NK-92 treated with Interleukin-12 subunit alpha and Interleukin-12 subunit beta, amount 100 ng/mL, for 24 hours (cell line): ENCODE data around the gene SLC22A5.
"Not testable (repeated sequence)": the region's sequence is repeated elsewhere in the genome, so short reads cannot be mapped to it uniquely, and the experiment has no call there.

Experiments
- DNase-seq: peaks from one replicate; lab custom pipeline; 2025; lab: John Stamatoyannopoulos, UW

Gene SLC22A5

DNA sequence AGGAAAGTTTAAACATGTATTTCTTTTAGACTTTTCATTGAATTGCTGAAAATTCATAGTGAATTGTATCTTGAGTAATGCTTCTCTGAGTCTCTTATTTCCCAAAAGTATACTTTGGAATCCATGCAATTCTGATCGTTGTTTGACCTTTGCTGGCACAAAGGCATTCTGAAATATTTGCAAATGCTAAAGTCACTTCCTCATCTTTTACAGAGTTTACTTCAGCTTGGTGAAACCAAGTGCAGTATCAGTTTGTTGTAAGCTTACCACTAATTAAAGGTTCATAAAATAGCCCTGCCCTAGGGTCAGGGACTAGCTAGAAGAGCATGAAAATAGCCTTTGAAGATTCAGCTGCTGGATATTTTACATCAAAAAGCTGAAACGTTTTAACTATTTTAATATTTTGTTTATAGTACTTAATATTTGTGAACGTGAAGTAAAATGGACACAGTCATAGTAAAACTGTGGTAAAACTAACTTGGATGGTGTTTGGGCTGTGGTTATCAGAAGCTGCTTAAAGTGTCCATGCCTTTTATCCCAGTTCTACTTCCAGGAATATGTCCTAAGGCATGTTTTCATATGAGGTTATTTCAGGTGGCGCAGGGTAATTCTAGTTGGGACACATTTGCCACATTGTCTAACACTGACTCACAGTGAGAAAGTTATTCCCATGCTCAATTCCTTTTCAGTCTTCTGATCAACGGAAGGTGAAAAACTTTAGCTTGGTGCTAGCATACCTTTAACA lies 45.3 kb downstream of the SLC22A5 start:
- DNase-seq, result no peak

DNA sequence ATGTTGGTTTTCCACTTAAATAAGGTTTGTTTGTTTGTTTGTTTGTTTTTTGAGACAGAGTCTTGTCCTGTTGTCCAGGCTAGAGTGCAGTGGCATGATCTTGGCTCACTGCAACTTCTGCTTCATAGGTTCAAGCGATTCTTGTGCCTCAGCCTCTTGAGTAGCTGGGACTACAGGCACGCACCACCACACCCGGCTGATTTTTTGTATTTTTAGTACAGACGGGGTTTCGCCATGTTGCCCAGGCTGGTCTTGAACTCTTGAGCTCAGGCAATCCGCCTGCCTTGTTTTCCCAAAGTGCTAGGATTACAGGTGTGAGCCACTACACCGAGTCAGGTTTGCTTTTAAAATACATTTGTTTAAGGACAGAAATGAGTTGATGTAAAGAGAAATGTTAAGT lies 46.0 kb downstream of the SLC22A5 start:
- DNase-seq, result not testable (repeated sequence)

GRCh38 chr5:132416306-132417009 lies 46.9 kb downstream of the SLC22A5 start:
- DNase-seq, result no peak

- DNase-seq, result no peak
Observed at GRCh38 chr5:132417010-132417439, 47.5 kb downstream of the SLC22A5 start.

GRCh38 chr5:132417461-132417860 lies 48.0 kb downstream of the SLC22A5 start:
- DNase-seq, result no peak

- no peak for DNase-seq
Observed at GRCh38 chr5:132417889-132418485, 48.5 kb downstream of the SLC22A5 start.

- no peak for DNase-seq
Observed at GRCh38 chr5:132418881-132419280, 49.4 kb downstream of the SLC22A5 start.

GRCh38 chr5:132419502-132420468 lies 50.3 kb downstream of the SLC22A5 start:
- DNase-seq, result peak; percentile 71

DNA sequence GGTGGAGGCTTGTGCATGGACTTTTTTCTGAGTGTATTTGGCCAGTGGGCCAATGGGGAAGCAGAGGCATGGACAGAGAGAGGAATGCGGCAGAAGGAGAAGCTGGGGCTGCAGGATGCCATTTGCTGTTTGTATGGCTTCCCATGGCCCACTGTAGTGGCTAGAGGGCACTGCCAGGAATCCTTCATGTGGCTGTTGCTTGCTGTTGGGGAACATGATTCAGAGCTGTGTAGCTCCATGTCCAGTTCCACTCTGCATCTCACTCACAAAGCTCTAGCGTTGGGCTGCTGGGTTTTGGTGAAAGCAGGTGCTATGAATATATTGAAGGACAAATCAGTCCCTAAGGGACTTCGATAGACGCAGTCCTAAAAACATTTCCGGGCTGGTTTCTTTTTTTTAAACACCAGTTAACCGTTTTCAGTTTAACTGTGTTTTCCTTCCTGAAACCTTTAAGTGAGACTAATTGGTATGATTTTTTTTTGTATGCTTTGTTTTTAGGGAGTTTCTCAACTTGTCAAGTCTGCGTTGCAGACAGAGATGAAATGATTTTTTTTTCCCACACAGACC lies 51.3 kb downstream of the SLC22A5 start:
- DNase-seq, result no peak

DNA sequence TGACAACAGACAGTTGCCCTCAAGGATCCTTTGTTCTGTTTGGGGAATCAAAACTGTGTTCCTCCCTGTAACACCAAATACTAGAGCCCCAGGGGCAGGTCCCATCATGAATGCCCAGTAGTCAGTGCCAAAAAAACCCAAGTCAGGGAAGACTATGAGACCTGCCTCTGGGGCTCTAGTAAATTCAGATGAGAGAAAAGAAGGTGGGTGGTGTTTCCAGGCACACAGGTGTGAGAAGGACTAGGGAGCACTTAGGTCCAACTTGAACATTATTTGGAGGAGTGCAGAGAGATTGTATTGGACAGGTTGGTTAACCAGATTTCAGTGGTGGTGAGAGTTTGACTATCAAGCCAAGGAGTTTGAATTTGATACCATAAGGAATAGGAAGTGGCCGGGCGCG lies 52.0 kb downstream of the SLC22A5 start:
- no peak for DNase-seq

- peak; percentile 60 for DNase-seq
Observed at GRCh38 chr5:132422720-132423437, 53.4 kb downstream of the SLC22A5 start.

GRCh38 chr5:132423438-132423898 lies 54.0 kb downstream of the SLC22A5 start:
- no peak for DNase-seq

- no peak for DNase-seq
Observed at GRCh38 chr5:132424167-132424880, 54.8 kb downstream of the SLC22A5 start.

DNA sequence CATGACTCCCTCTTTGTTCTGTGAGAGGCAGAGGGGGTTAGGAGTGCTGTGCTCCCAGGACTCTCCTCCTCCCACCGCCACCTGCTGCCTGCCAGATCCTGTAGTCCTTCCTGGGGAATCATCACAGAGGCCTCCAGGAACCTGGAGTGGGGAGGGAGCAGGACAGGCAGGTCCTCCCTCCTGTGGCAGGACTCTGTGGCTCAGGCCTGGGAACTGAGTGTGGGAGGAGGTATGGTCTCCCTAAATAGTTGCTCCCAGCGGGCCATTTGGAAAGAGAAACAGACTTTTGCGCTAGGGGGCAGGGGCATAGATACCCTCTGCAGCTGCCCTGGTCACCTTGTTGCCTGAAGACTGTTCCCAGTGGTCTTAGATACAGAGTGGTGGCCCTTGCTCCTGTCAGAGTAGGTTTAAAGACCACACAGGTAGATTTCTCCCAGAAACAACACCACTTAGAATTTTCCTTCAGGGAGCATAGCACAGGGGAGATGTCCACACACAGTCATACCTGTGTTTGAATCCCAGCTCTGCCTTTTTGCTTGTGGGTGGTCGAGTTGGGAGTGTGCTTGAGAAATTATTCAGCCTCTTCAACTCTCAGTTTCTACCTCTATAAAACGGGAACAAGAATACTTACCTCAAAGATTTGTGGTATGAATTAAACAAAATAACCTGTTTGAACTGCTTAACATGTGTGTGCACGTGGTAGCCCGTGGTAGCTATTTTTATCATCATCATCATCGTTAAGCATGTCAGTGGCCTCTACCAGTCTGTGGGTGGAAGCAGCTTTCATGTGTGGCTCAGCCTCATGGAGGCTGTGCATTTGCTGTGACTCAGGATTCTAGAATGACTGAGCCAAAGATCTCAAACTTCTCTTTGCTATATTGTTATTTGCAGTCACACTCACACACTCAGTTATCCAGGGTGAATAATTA lies 55.8 kb downstream of the SLC22A5 start:
- peak; percentile 42 for DNase-seq

DNA sequence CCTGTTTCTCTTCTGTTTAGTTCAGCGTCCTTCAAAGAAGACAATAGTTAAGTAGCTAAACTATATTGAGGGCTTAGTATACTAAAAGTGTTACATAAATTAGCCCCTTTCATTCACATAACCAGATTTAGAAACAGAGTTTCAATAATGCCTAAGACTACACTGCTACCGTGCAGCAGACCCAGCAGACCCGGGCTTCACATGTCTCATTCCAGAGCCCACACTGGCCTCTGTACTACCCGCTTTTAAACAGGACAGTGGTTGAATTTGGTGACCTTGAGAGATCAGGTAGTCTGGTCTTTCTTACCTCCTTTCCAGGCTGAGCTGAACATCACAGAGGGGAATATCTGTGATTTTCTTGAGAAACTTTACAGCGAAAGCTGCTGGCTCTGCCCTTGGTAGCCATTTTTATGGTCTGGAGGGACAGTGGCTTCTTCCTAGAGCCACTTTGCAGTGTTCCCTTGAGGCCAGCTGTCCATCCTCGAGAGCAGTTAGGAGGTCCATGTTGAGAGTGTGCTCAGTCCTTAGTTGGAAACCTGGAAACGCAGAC lies 56.5 kb downstream of the SLC22A5 start:
- no peak for DNase-seq

DNA sequence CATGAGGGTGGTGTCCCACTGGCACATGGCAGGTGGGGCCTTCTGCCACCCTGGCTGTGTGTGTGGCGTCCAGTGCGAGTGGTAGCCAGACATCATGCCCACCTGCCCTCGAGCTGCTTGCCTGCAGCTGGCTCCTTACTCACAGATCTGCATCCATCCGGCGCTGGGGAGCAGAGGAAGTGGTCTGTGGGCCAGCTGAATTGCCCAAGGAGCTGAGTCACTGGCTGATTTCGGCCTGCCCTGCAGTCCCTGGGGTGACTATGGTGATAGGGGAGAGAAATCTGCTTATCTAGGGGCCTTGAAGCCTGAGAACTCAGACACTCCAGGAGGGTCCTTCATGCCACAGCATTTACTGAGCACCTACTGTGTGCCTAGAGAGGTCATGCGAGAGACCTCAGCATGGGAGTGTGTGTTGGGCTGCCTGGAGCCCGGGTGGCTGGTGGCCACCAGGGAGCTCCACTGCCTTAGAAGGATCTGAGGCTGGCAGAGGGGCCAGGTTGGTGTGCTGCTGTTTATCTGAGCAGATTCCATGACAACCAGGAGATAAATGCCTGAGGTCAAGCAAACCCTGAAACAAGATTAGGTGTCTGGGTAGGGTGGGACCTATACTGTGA lies 57.1 kb downstream of the SLC22A5 start:
- DNase-seq, result peak; percentile 92

DNA sequence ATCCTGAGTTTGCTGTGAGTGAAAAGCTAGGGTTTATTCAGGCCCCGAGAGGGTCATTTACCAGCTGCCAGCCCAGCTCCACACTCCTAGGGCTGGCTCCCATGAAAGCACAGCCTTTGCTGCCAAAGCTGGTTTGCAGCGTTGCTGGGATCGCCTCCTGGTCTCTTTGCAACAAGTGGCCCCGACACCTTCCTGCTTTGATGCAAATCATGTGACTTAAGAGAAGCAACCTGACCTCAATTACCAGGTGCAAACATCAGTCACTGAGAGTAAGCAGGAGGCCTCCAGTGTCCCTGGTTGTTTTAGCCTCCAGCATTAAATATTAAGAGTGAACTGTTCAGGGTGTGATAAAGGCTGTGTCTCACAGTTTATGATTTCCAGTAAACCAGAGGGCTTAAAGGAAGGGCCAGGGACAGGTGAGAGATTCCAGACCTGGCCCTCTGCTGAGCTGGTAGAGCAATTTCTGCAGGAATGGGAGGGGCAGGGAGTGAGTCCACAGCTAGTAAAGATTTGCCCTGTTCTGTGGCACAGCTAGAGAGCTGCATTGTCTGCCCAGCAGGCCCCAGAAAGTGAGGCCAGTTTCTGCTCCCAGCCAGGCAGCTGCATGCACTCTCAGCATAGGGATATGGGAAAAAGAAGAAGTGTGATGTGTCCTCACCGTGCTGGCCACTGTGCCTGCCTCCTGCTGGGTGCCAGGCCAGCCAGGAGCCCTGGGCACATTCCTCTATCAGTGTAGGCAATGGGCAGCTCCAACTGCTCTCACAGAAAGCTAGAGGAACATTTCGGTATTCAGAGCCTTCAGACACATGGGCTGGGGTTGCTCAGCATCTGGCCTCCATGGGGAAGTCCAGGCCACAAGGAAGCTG lies 58.0 kb downstream of the SLC22A5 start:
- peak; percentile 72 for DNase-seq
